Iris pigment epithelial cell (primary cell): ENCODE results near the gene MMP10.
"Not testable (repeated sequence)": the region's sequence is repeated elsewhere in the genome, so short reads cannot be mapped to it uniquely, and the experiment has no call there.

Experiments used
- DNase-seq: peaks from one replicate; pipeline ENCODE4 v3.0.0-alpha.2; 2011; ENCODE audit warnings: low read depth

MMP10 gene

GRCh38 chr11:102783720-102784119, 3.3 kb upstream of the MMP10 start:
- no peak for DNase-seq

GRCh38 chr11:102783016-102783415, 2.6 kb upstream of the MMP10 start:
- no peak for DNase-seq

- no peak for DNase-seq
Measured at GRCh38 chr11:102781676-102782075, 1.2 kb upstream of the MMP10 start.

GRCh38 chr11:102776454-102776853, 4.0 kb downstream of the MMP10 start:
- DNase-seq: no peak

- DNase-seq: no peak
Measured at GRCh38 chr11:102773386-102773785, 7.0 kb downstream of the MMP10 start.

- no peak for DNase-seq
Measured at GRCh38 chr11:102771351-102771750, 9.1 kb downstream of the MMP10 start.

- no peak for DNase-seq
Measured at GRCh38 chr11:102770191-102770590, 10.2 kb downstream of the MMP10 start.

GRCh38 chr11:102767800-102768199, 12.6 kb downstream of the MMP10 start:
- no peak for DNase-seq

- DNase-seq: no peak
Measured at GRCh38 chr11:102763440-102763839, 17.0 kb downstream of the MMP10 start.

GRCh38 chr11:102762361-102762767, 18.1 kb downstream of the MMP10 start:
- DNase-seq: peak; percentile 18

- peak; percentile 22 for DNase-seq
Measured at GRCh38 chr11:102761646-102762238, 18.7 kb downstream of the MMP10 start.

GRCh38 chr11:102760344-102761035, 19.9 kb downstream of the MMP10 start:
- DNase-seq: peak; percentile 98

GRCh38 chr11:102757823-102758549, 22.4 kb downstream of the MMP10 start:
- DNase-seq: peak; percentile 89

GRCh38 chr11:102753267-102753666, 27.2 kb downstream of the MMP10 start:
- no peak for DNase-seq

- no peak for DNase-seq
Measured at GRCh38 chr11:102751673-102752072, 28.8 kb downstream of the MMP10 start.

GRCh38 chr11:102749101-102749722, 31.2 kb downstream of the MMP10 start:
- DNase-seq: no peak

- DNase-seq: not testable (repeated sequence)
Measured at GRCh38 chr11:102746746-102747578, 33.5 kb downstream of the MMP10 start.

GRCh38 chr11:102734650-102735049, 45.8 kb downstream of the MMP10 start:
- DNase-seq: no peak

GRCh38 chr11:102733232-102733875, 47.1 kb downstream of the MMP10 start:
- DNase-seq: peak; percentile 45

- not testable (repeated sequence) for DNase-seq
Measured at GRCh38 chr11:102730944-102731343, 49.5 kb downstream of the MMP10 start.
